HEK293 (cell line): Measurements from ENCODE around the gene STRIP1.
"Not testable (repeated sequence)": the region's sequence is repeated elsewhere in the genome, so short reads cannot be mapped to it uniquely, and the experiment has no call there.

Experiments used
- CTCF ChIA-PET: fragments of 350-600 bp; formaldehyde crosslinking; extraction: SDS; loops from one replicate; lab custom pipeline; 2021; ENCODE audit warnings: antibody characterized with exemption; lab: Yijun Ruan, JAX
- POLR2A ChIA-PET: fragments of 300-600 bp; formaldehyde crosslinking; extraction: SDS; loops from one replicate; lab custom pipeline; 2020; ENCODE audit warnings: antibody characterized with exemption, inconsistent platforms; lab: Yijun Ruan, JAX
- H3K27ac ChIP-seq: fragments of 200-500 bp; sonication (Bioruptor generic); 2 replicates; pipeline ENCODE4 v1.5.1; 2014; ENCODE audit warnings: low read depth, low read length, control low read depth, inconsistent platforms; ENCODE audit errors: extremely low read depth
- H3K36me3 ChIP-seq, 2 experiments: fragments of 200-500 bp in 1 of 2; sonication (Bioruptor generic) in 1 of 2; 1 replicate in 1 of 2; 2 replicates in 1 of 2; pipeline ENCODE4 v1.5.1; 2014 to 2017; ENCODE audit warnings: inconsistent platforms in 2 of 2, low read length in 2 of 2; ENCODE audit not compliant: control insufficient read depth in 2 of 2, insufficient read depth in 1 of 2
- H3K4me1 ChIP-seq: fragments of 200-500 bp; sonication (Bioruptor generic); 2 replicates; pipeline ENCODE4 v1.5.1; 2014; ENCODE audit warnings: mild to moderate bottlenecking, low read length, inconsistent platforms; ENCODE audit not compliant: control insufficient read depth, insufficient read depth
- H3K4me3 ChIP-seq: 2 replicates; pipeline ENCODE4 v1.5.1; 2011; ENCODE audit warnings: low read depth, mild to moderate bottlenecking, control low read depth, low read length, moderate library complexity
- H3K9me3 ChIP-seq: fragments of 200-500 bp; sonication (Bioruptor generic); 2 replicates; pipeline ENCODE4 v1.5.1; 2014; ENCODE audit warnings: low read depth, low read length, inconsistent platforms; ENCODE audit not compliant: control insufficient read depth, insufficient read depth
- GLI2 ChIP-seq: fragments of 450-650 bp; formaldehyde crosslinking; IDR thresholded peaks from 2 replicates; pipeline ENCODE4; 2017; ENCODE audit warnings: missing biosample characterization, missing genetic modification characterization, low read depth, borderline replicate concordance
- KLF1 ChIP-seq: fragments of 450-650 bp; formaldehyde crosslinking; IDR thresholded peaks from 2 replicates; pipeline ENCODE4 v1.5.1; 2016; ENCODE audit warnings: missing biosample characterization, missing genetic modification characterization
- ZBTB21 ChIP-seq: fragments of 450-650 bp; formaldehyde crosslinking; IDR thresholded peaks from 2 replicates; pipeline ENCODE4 v1.5.1; 2017; ENCODE audit warnings: missing biosample characterization, missing genetic modification characterization
- ZFP37 ChIP-seq: fragments of 450-650 bp; formaldehyde crosslinking; IDR thresholded peaks from 2 replicates; pipeline ENCODE4 v1.5.1; 2016; ENCODE audit warnings: missing biosample characterization, missing genetic modification characterization
- ZNF174 ChIP-seq: fragments of 450-650 bp; formaldehyde crosslinking; IDR thresholded peaks from 2 replicates; pipeline ENCODE4 v1.5.0; 2017; ENCODE audit warnings: missing biosample characterization, mild to moderate bottlenecking, missing genetic modification characterization
- ZNF2 ChIP-seq: fragments of 450-650 bp; formaldehyde crosslinking; IDR thresholded peaks from 2 replicates; pipeline ENCODE4 v1.5.1; 2016; ENCODE audit warnings: missing biosample characterization, missing genetic modification characterization
- ZNF660 ChIP-seq: fragments of 450-650 bp; IDR thresholded peaks from 2 replicates; pipeline ENCODE4 v1.5.1; 2018; ENCODE audit warnings: missing biosample characterization, mild to moderate bottlenecking, missing genetic modification characterization
- ZNF837 ChIP-seq: fragments of 450-650 bp; formaldehyde crosslinking; IDR thresholded peaks from 2 replicates; pipeline ENCODE4 v1.5.1; 2016; ENCODE audit warnings: missing biosample characterization, missing genetic modification characterization
- TF ChIP-seq, protein P1 (sequence below): fragments of 450-650 bp; formaldehyde crosslinking; IDR thresholded peaks from 2 replicates; pipeline ENCODE4 v1.5.1; 2016; ENCODE audit warnings: missing biosample characterization, missing genetic modification characterization
- TF ChIP-seq, protein P2 (sequence below): fragments of 450-650 bp; formaldehyde crosslinking; IDR thresholded peaks from 2 replicates; pipeline ENCODE4 v1.5.1; 2016; ENCODE audit warnings: missing biosample characterization, missing genetic modification characterization, borderline replicate concordance
- TF ChIP-seq, protein P3 (sequence below): fragments of 450-650 bp; IDR thresholded peaks from 2 replicates; pipeline ENCODE4 v1.5.1; 2018; ENCODE audit warnings: missing biosample characterization, mild to moderate bottlenecking, missing genetic modification characterization
- TF ChIP-seq, protein P4 (sequence below): sonication (generic); formaldehyde crosslinking; IDR thresholded peaks from 2 replicates; pipeline ENCODE4 v1.8.1; 2022; ENCODE audit warnings: mild to moderate bottlenecking, moderate library complexity, missing genetic modification reagents
- TF ChIP-seq, protein P5 (sequence below): fragments of 450-650 bp; formaldehyde crosslinking; IDR thresholded peaks from 2 replicates; pipeline ENCODE4 v1.5.1; 2016; ENCODE audit warnings: missing biosample characterization, missing genetic modification characterization
- TF ChIP-seq, protein P6 (sequence below): fragments of 450-650 bp; formaldehyde crosslinking; IDR thresholded peaks from 2 replicates; pipeline ENCODE4 v1.5.0; 2017; ENCODE audit warnings: missing biosample characterization, missing genetic modification characterization, borderline replicate concordance

Gene STRIP1

DNA sequence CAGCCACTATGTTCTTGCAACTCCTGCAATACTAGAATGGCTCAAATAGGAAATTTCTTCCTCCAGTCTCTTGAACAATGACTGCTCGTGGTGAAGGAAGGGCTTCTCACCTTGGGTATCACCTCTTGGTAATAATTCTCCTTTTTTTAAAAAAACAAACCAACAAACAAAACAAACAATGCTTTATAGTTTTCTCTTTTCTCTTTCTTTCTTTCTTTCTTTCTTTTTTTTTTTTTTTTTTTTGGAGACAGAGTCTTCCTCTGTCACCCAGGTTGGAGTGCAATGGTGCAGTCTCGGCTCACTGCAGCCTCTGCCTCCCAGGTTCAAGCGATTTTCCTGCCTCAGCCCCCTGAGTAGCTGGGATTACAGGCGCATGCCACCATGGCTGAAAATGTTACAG, 3.7 kb upstream of the STRIP1 start:
- H3K9me3 ChIP-seq, H3K36me3 ChIP-seq, H3K27ac ChIP-seq, POLR2A ChIA-PET, H3K4me1 ChIP-seq, H3K4me3 ChIP-seq: not testable (repeated sequence)
- CTCF ChIA-PET = interaction anchor here (0.6 to 2.5 kb wide), 17 partner anchors 9 to 614 kb away, joined by 3 to 24 read pairs (median 5); no protein-coding TSS in a partner anchor
- TF ChIP-seq, protein P1, sequence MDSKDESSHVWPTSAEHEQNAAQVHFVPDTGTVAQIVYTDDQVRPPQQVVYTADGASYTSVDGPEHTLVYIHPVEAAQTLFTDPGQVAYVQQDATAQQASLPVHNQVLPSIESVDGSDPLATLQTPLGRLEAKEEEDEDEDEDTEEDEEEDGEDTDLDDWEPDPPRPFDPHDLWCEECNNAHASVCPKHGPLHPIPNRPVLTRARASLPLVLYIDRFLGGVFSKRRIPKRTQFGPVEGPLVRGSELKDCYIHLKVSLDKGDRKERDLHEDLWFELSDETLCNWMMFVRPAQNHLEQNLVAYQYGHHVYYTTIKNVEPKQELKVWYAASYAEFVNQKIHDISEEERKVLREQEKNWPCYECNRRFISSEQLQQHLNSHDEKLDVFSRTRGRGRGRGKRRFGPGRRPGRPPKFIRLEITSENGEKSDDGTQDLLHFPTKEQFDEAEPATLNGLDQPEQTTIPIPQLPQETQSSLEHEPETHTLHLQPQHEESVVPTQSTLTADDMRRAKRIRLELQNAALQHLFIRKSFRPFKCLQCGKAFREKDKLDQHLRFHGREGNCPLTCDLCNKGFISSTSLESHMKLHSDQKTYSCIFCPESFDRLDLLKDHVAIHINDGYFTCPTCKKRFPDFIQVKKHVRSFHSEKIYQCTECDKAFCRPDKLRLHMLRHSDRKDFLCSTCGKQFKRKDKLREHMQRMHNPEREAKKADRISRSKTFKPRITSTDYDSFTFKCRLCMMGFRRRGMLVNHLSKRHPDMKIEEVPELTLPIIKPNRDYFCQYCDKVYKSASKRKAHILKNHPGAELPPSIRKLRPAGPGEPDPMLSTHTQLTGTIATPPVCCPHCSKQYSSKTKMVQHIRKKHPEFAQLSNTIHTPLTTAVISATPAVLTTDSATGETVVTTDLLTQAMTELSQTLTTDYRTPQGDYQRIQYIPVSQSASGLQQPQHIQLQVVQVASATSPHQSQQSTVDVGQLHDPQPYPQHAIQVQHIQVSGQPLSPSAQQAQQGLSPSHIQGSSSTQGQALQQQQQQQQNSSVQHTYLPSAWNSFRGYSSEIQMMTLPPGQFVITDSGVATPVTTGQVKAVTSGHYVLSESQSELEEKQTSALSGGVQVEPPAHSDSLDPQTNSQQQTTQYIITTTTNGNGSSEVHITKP (tag by site-specific recombination) = peak; percentile 74

DNA sequence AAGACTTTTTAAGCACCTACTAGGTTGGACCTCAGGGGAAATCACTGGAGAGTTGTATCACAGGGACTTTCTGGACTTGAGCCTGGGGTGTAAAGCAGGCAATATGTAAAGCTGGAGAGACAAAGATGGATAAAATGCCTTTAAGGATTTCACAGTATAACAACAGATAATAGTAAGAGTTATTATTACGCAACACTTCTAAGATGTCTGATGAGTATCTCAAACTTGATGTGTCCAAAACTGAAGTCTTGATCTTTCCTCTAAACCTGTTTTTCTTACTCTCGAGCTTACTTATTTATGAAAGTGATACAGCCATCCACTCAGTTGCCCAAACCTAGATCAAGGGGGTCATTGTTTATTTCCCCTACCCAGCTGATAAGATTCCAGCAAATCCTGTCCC, 2.1 kb upstream of the STRIP1 start:
- Histone ChIP-seq H3K4me3 (no peak overlapping the region), H3K9me3 (no peaks in the 10 kb centered on the region), H3K36me3 (peaks cover 0 to 6% of the 10 kb centered on the region in 2 experiments; a peak in 2 of 3 replicates), H3K4me1 (peaks cover 4% of the 10 kb centered on the region; the same call in 1 of the 2 replicates), H3K27ac (no peak overlapping the region)
- TF ChIP-seq ZNF174 (tag by site-specific recombination) = no peak
- no peak for TF ChIP-seq ZFP37 (tag by site-specific recombination)
- TF ChIP-seq ZNF660 (tag by site-specific recombination) = no peak
- TF ChIP-seq, protein P2, sequence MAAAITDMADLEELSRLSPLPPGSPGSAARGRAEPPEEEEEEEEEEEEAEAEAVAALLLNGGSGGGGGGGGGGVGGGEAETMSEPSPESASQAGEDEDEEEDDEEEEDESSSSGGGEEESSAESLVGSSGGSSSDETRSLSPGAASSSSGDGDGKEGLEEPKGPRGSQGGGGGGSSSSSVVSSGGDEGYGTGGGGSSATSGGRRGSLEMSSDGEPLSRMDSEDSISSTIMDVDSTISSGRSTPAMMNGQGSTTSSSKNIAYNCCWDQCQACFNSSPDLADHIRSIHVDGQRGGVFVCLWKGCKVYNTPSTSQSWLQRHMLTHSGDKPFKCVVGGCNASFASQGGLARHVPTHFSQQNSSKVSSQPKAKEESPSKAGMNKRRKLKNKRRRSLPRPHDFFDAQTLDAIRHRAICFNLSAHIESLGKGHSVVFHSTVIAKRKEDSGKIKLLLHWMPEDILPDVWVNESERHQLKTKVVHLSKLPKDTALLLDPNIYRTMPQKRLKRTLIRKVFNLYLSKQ (tag by site-specific recombination) = no peak
- no peak for TF ChIP-seq GLI2 (tag by site-specific recombination)
- no peak for TF ChIP-seq ZNF2
- no peak for TF ChIP-seq ZNF837 (tag by site-specific recombination)
- TF ChIP-seq, protein P3, sequence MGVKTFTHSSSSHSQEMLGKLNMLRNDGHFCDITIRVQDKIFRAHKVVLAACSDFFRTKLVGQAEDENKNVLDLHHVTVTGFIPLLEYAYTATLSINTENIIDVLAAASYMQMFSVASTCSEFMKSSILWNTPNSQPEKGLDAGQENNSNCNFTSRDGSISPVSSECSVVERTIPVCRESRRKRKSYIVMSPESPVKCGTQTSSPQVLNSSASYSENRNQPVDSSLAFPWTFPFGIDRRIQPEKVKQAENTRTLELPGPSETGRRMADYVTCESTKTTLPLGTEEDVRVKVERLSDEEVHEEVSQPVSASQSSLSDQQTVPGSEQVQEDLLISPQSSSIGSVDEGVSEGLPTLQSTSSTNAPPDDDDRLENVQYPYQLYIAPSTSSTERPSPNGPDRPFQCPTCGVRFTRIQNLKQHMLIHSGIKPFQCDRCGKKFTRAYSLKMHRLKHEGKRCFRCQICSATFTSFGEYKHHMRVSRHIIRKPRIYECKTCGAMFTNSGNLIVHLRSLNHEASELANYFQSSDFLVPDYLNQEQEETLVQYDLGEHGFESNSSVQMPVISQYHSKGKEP (tag by site-specific recombination) = no peak
- no peak for TF ChIP-seq ZBTB21 (tag by site-specific recombination)
- CTCF ChIA-PET = interaction anchor here (0.6 to 2.0 kb wide), 9 partner anchors 21 to 1248 kb away, joined by 3 to 8 read pairs (median 3); no protein-coding TSS in a partner anchor
- POLR2A ChIA-PET = no interaction called here

DNA sequence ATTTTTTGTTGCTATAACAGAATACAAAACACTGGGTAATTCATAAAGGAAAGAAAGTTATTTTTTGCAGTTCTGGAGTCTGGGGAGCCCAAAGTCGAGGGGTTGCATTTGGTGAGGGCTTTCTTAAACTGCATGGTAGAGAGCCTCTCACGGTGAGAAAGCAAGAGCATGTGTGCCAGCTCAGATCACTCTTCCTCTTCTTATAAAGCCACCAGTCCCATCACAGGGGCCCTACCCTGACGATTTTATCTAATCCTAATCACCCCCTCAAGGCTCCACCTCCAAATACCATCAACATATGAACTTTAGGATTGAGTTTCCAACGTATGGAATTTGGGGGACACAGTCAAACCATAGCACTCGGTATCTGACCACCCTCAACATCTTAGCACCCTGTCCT, 1.0 kb upstream of the STRIP1 start:
- ChIA-PET CTCF (interaction anchor here (0.6 to 1.0 kb wide), 2 partner anchors 27 to 72 kb away, joined by 3 read pairs; no protein-coding TSS in a partner anchor), POLR2A (no interaction called here)
- Histone ChIP-seq H3K27ac (no peak overlapping the region), H3K4me3 (no peak overlapping the region), H3K9me3 (no peaks in the 10 kb centered on the region), H3K36me3 (peaks cover 0 to 16% of the 10 kb centered on the region in 2 experiments; a peak in 2 of 3 replicates), H3K4me1 (peaks cover 4% of the 10 kb centered on the region; the same call in 1 of the 2 replicates)
- TF ChIP-seq KLF1 (tag by site-specific recombination) = no peak
- TF ChIP-seq, protein P4, sequence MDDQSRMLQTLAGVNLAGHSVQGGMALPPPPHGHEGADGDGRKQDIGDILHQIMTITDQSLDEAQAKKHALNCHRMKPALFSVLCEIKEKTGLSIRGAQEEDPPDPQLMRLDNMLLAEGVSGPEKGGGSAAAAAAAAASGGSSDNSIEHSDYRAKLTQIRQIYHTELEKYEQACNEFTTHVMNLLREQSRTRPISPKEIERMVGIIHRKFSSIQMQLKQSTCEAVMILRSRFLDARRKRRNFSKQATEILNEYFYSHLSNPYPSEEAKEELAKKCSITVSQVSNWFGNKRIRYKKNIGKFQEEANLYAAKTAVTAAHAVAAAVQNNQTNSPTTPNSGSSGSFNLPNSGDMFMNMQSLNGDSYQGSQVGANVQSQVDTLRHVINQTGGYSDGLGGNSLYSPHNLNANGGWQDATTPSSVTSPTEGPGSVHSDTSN (CRISPR knock-in tag) = no peak
- TF ChIP-seq, protein P5, sequence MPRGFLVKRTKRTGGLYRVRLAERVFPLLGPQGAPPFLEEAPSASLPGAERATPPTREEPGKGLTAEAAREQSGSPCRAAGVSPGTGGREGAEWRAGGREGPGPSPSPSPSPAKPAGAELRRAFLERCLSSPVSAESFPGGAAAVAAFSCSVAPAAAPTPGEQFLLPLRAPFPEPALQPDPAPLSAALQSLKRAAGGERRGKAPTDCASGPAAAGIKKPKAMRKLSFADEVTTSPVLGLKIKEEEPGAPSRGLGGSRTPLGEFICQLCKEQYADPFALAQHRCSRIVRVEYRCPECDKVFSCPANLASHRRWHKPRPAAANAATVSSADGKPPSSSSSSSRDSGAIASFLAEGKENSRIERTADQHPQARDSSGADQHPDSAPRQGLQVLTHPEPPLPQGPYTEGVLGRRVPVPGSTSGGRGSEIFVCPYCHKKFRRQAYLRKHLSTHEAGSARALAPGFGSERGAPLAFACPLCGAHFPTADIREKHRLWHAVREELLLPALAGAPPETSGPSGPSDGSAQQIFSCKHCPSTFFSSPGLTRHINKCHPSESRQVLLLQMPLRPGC (tag by site-specific recombination) = no peak
- TF ChIP-seq, protein P6, sequence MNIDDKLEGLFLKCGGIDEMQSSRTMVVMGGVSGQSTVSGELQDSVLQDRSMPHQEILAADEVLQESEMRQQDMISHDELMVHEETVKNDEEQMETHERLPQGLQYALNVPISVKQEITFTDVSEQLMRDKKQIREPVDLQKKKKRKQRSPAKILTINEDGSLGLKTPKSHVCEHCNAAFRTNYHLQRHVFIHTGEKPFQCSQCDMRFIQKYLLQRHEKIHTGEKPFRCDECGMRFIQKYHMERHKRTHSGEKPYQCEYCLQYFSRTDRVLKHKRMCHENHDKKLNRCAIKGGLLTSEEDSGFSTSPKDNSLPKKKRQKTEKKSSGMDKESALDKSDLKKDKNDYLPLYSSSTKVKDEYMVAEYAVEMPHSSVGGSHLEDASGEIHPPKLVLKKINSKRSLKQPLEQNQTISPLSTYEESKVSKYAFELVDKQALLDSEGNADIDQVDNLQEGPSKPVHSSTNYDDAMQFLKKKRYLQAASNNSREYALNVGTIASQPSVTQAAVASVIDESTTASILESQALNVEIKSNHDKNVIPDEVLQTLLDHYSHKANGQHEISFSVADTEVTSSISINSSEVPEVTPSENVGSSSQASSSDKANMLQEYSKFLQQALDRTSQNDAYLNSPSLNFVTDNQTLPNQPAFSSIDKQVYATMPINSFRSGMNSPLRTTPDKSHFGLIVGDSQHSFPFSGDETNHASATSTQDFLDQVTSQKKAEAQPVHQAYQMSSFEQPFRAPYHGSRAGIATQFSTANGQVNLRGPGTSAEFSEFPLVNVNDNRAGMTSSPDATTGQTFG = no peak
